ENCODE data around the gene C5orf46. TPM values are rescaled to one million over a fixed set of nuclear protein-coding genes. Genes with fewer than 3 reads are reported as not detected.
"Not testable (repeated sequence)": the region's sequence is repeated elsewhere in the genome, so short reads cannot be mapped to it uniquely, and the experiment has no call there.

The C5orf46 gene
- polyA plus RNA-seq, 2 of the 4 experiments (the other 2 are of a cell fraction) = not detected

GRCh38 chr5:147876626-147877025, 29.7 kb downstream of the C5orf46 start:
- CTCF ChIA-PET = interaction anchor here (0.6 kb wide), 1 partner anchor 95 kb away, joined by 3 read pairs; no protein-coding TSS in a partner anchor
- POLR2A ChIA-PET = no interaction called here
- no peak for DNase-seq (ENCODE audit: low read depth in 1 of 2, low spot score in 1 of 2)
- H3K4me1 ChIP-seq = no peaks in the 10 kb centered on the region
- H3K4me2 ChIP-seq = no peak overlapping the region
- 0% methylated on average over 2 of the region's 2 CpGs for WGBS (ENCODE audit: missing lambda C conversion rate)
- H3K4me3 ChIP-seq = no peak overlapping the region
- FAIRE-seq = no peak
- H3K27ac ChIP-seq = no peak overlapping the region
- H3K9me3 ChIP-seq = no peaks in the 10 kb centered on the region
- no peak for TF ChIP-seq EHF (CRISPR knock-in tag; IDR thresholded peaks at IDR 0.05)
- no peak for TF ChIP-seq ESRRA (IDR thresholded peaks at IDR 0.05; ENCODE audit: borderline replicate concordance, low read length)
- no peak for TF ChIP-seq NPAS2 (CRISPR knock-in tag; IDR thresholded peaks at IDR 0.05; ENCODE audit: borderline replicate concordance)
- no peak for TF ChIP-seq TFCP2L1 (CRISPR knock-in tag; IDR thresholded peaks at IDR 0.05)
- no peak for TF ChIP-seq CEBPB (IDR thresholded peaks at IDR 0.05)
- ATAC-seq = no peak

DNA sequence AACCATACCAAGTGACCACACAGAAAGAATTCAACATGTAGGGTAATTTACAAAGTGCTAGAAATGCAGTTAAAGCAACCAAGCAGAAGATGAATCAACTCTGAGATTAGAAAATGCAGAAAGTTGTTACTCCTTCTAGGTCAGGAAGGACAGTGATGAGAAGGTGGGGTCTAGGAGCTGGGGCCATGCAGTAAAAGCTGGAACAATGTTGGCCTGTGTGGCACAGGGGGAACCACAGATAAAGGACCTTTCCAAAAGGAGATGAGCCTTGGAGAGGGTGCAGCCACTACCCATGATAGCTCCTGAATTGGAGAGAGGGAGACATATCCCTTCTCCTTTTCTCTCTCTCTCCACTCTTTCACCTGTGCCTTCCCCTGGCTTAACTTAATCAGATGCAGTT, 30.2 kb downstream of the C5orf46 start:
- Histone ChIP-seq H3K4me3 (no peak overlapping the region), H3K4me2 (no peak overlapping the region), H3K9me3 (no peaks in the 10 kb centered on the region), H3K4me1 (no peaks in the 10 kb centered on the region), H3K27ac (no peak overlapping the region)
- ChIA-PET POLR2A (no interaction called here), CTCF (no interaction called here)
- TF ChIP-seq MAFK (IDR thresholded peaks at IDR 0.05; ENCODE audit: partially characterized antibody) (no peak), RNF2 (IDR thresholded peaks at IDR 0.05; ENCODE audit: borderline replicate concordance, low read depth) (no peak), HOXA7 (CRISPR knock-in tag; IDR thresholded peaks at IDR 0.05) (no peak), GATA3 (IDR thresholded peaks at IDR 0.05; ENCODE audit: borderline replicate concordance) (no peak), EHMT2 (IDR thresholded peaks at IDR 0.05; ENCODE audit: low read depth) (no peak), RAD21 (conservative IDR thresholded peaks at IDR 0.05 in 1 of 2, IDR thresholded peaks at IDR 0.05 in 1 of 2) (no peak), RFX5 (IDR thresholded peaks at IDR 0.05) (no peak)
- no peak for FAIRE-seq
- no peak for ATAC-seq
- no peak for DNase-seq (ENCODE audit: low read depth in 1 of 2, low spot score in 1 of 2)

GRCh38 chr5:147874910-147875367, 31.4 kb downstream of the C5orf46 start:
- no peak overlapping the region for H3K27ac ChIP-seq
- H3K9me3 ChIP-seq = no peaks in the 10 kb centered on the region
- ChIA-PET POLR2A (no interaction called here), CTCF (interaction anchor here (0.7 kb wide), 1 partner anchor 95 kb away, joined by 3 read pairs; no protein-coding TSS in a partner anchor)
- FAIRE-seq = no peak
- H3K4me2 ChIP-seq = no peak overlapping the region
- ATAC-seq = no peak
- no peak for DNase-seq (ENCODE audit: low read depth in 1 of 2, low spot score in 1 of 2)
- H3K4me1 ChIP-seq = no peaks in the 10 kb centered on the region
- 6% methylated on average over 3 of the region's 3 CpGs for WGBS (ENCODE audit: missing lambda C conversion rate)
- H3K4me3 ChIP-seq = no peak overlapping the region
- TF ChIP-seq RFX5 (IDR thresholded peaks at IDR 0.05) (no peak), BCL3 (IDR thresholded peaks at IDR 0.05) (no peak), MAFK (IDR thresholded peaks at IDR 0.05; ENCODE audit: partially characterized antibody) (no peak), BHLHE40 (IDR thresholded peaks at IDR 0.05; ENCODE audit: low read depth, low read length) (no peak), HOXA7 (CRISPR knock-in tag; IDR thresholded peaks at IDR 0.05) (no peak), RAD21 (conservative IDR thresholded peaks at IDR 0.05 in 1 of 2, IDR thresholded peaks at IDR 0.05 in 1 of 2) (no peak), EHMT2 (IDR thresholded peaks at IDR 0.05; ENCODE audit: low read depth) (no peak), SREBF2 (IDR thresholded peaks at IDR 0.05) (no peak), HEYL (CRISPR knock-in tag; IDR thresholded peaks at IDR 0.05) (no peak), TP53 (CRISPR knock-in tag; IDR thresholded peaks at IDR 0.05) (no peak), ATOH8 (CRISPR knock-in tag; IDR thresholded peaks at IDR 0.05; ENCODE audit: low read depth) (no peak), NPAS2 (CRISPR knock-in tag; IDR thresholded peaks at IDR 0.05; ENCODE audit: borderline replicate concordance) (no peak), RARB (CRISPR knock-in tag; IDR thresholded peaks at IDR 0.05) (no peak), ZFP36 (IDR thresholded peaks at IDR 0.05; ENCODE audit: borderline replicate concordance, partially characterized antibody) (no peak), POLR2AphosphoS2 (conservative IDR thresholded peaks at IDR 0.05; ENCODE audit: low read length) (no peak), CHD2 (IDR thresholded peaks at IDR 0.05; ENCODE audit: low read length, partially characterized antibody) (no peak), JUNB (IDR thresholded peaks at IDR 0.05) (no peak)
- TF ChIP-seq, protein P1, sequence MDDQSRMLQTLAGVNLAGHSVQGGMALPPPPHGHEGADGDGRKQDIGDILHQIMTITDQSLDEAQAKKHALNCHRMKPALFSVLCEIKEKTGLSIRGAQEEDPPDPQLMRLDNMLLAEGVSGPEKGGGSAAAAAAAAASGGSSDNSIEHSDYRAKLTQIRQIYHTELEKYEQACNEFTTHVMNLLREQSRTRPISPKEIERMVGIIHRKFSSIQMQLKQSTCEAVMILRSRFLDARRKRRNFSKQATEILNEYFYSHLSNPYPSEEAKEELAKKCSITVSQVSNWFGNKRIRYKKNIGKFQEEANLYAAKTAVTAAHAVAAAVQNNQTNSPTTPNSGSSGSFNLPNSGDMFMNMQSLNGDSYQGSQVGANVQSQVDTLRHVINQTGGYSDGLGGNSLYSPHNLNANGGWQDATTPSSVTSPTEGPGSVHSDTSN (IDR thresholded peaks at IDR 0.05) = no peak
- TF ChIP-seq, protein P2, sequence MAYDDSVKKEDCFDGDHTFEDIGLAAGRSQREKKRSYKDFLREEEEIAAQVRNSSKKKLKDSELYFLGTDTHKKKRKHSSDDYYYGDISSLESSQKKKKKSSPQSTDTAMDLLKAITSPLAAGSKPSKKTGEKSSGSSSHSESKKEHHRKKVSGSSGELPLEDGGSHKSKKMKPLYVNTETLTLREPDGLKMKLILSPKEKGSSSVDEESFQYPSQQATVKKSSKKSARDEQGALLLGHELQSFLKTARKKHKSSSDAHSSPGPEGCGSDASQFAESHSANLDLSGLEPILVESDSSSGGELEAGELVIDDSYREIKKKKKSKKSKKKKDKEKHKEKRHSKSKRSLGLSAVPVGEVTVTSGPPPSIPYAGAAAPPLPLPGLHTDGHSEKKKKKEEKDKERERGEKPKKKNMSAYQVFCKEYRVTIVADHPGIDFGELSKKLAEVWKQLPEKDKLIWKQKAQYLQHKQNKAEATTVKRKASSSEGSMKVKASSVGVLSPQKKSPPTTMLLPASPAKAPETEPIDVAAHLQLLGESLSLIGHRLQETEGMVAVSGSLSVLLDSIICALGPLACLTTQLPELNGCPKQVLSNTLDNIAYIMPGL (CRISPR knock-in tag; IDR thresholded peaks at IDR 0.05; ENCODE audit: borderline replicate concordance) = no peak

DNA sequence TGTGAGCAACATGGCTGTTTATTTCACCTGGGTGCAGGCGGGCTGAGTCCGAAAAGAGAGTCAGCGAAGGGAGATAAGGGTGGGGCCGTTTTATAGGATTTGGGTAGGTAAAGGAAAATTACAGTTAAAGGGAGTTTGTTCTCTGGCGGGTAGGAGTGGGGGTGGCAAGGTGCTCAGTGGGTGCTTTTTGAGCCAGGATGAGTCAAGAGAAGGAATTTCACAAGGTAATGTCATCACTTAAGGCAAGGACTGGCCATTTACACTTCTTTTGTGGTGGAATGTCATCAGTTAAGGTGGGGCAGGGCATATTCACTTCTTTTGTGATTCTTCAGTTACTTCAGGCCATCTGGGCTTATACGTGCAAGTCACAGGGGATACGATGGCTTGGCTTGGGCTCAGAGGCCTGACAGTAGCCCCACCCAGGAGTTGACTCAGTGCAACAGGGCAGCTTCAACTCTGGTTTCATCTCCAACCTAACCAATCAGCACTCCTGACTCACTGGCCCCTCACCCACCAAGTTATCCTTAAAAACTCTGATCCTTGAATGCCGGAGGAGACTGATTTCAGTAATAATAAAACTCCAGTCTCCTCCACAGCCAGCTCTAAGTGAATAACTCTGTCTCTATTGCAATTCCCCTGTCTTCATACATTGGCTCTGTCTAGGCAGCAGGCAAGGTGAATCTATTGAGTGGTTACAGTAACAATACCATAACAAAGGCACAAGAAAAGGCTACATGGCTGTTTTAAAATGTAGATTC, 32.0 kb downstream of the C5orf46 start:
- H3K4me2 ChIP-seq; FAIRE-seq; DNase-seq (ENCODE audit: low read depth in 1 of 2, low spot score in 1 of 2); POLR2A ChIA-PET; CTCF ChIA-PET; H3K4me3 ChIP-seq; H3K4me1 ChIP-seq; ATAC-seq; H3K9me3 ChIP-seq; H3K27ac ChIP-seq: not testable (repeated sequence)
- WGBS (ENCODE audit: missing lambda C conversion rate) = 39% methylated on average over 6 of the region's 8 CpGs

Data from A549 (cell line).